ENCODE data around the gene ZFP36L1.

The ZFP36L1 gene

DNA sequence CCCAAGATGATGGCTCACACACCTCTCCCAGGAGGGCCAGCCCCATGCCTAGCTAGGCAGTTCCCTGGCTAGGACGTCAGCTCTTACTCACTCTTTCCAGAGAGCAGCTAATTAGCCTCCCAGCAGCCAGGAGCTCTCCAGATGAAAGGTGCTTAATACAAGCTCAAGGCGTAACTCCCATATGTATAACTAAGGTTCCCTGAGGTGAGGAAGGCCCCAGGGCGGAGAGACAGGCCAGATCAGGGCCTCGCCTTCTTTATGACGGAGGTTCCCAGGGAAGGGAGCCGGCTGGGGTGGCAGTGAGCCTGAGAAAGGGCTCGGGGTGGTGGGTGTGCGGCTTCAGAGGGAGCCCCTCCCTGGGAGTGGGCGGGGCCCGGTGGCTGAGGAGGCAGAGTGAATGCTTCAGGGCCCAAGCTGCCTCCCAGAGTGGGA lies 26.4 kb upstream of the ZFP36L1 start:
- no peak overlapping the region for H3K4me2 ChIP-seq (ENCODE audit: low read depth, low read length, poor library complexity, severe bottlenecking)
- TF ChIP-seq EZH2phosphoT487 (IDR thresholded peaks at IDR 0.05; ENCODE audit: borderline replicate concordance), result no peak
- TF ChIP-seq, protein P1, sequence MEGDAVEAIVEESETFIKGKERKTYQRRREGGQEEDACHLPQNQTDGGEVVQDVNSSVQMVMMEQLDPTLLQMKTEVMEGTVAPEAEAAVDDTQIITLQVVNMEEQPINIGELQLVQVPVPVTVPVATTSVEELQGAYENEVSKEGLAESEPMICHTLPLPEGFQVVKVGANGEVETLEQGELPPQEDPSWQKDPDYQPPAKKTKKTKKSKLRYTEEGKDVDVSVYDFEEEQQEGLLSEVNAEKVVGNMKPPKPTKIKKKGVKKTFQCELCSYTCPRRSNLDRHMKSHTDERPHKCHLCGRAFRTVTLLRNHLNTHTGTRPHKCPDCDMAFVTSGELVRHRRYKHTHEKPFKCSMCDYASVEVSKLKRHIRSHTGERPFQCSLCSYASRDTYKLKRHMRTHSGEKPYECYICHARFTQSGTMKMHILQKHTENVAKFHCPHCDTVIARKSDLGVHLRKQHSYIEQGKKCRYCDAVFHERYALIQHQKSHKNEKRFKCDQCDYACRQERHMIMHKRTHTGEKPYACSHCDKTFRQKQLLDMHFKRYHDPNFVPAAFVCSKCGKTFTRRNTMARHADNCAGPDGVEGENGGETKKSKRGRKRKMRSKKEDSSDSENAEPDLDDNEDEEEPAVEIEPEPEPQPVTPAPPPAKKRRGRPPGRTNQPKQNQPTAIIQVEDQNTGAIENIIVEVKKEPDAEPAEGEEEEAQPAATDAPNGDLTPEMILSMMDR (conservative IDR thresholded peaks at IDR 0.05; ENCODE audit: low read length), result no peak
- peaks cover 10% of the 10 kb centered on the region; the same call in 1 of the 2 replicates for H3K79me2 ChIP-seq (ENCODE audit: insufficient read depth, low read length)
- no peak overlapping the region for H3K4me3 ChIP-seq (ENCODE audit: low read length, poor library complexity, severe bottlenecking)
- no peak overlapping the region for H2AFZ ChIP-seq (ENCODE audit: low read length)
- no peaks in the 10 kb centered on the region for H4K20me1 ChIP-seq (ENCODE audit: insufficient read depth, low read length, poor library complexity, severe bottlenecking)
- peaks cover 5% of the 10 kb centered on the region; the same call in 1 of the 2 replicates for H3F3A ChIP-seq (ENCODE audit: low read depth)
- no peaks in the 10 kb centered on the region for H3K9me3 ChIP-seq (ENCODE audit: insufficient read depth, low read depth, low read length)
- no peaks in the 10 kb centered on the region for H3K9me2 ChIP-seq (replicated peaks; ENCODE audit: low read depth, low read length)
- H3K27me3 ChIP-seq (ENCODE audit: insufficient read depth, low read length, poor library complexity, severe bottlenecking), result no peaks in the 10 kb centered on the region
- no peak overlapping the region for H3K9ac ChIP-seq (ENCODE audit: low read depth, low read length, poor library complexity, severe bottlenecking)
- H3K36me3 ChIP-seq (ENCODE audit: insufficient read depth, low read length), result no peaks in the 10 kb centered on the region
- peaks cover 54% of the 10 kb centered on the region for H3K4me1 ChIP-seq (ENCODE audit: insufficient read depth, low read length, poor library complexity, severe bottlenecking)

DNA sequence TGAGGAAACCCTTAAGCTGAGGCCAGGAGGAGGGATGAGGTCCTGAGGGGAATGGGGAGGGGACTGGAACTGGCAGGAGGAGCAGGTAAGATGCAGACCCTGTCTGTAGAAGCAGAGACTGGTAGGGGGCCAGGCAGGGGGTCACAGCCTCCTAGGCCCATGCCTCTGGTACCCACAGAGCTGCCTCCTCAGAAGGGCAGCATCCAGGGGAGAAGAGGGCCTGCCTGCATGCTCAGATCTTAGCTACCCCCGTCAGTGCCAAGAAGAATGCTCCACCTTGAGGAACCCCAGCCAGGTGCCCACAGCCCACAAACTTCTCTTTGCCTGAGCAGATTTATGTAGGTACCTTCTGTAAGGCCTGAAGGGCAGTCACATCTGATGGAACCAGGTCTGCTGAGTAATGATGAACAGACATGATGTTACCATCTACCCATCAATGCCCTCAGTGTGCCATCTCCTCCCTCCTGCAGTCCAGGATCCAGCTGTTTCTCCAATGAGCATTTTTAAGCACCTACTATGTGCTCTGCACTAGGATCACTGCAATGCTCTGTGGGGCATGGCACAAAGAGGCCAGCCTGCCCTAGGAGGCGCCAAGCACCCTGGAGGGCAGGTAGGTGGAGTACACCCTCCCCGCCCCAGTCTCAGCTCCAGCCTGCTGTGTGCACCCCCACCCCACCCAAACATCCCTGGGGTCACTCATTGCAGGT lies 24.8 kb upstream of the ZFP36L1 start:
- no peaks in the 10 kb centered on the region for H3K9me2 ChIP-seq (replicated peaks; ENCODE audit: low read depth, low read length)
- no peak overlapping the region for H3K4me3 ChIP-seq (ENCODE audit: low read length, poor library complexity, severe bottlenecking)
- peaks cover 10% of the 10 kb centered on the region; the same call in 1 of the 2 replicates for H3K79me2 ChIP-seq (ENCODE audit: insufficient read depth, low read length)
- peaks cover 5% of the 10 kb centered on the region; the same call in 1 of the 2 replicates for H3F3A ChIP-seq (ENCODE audit: low read depth)
- H3K9ac ChIP-seq (ENCODE audit: low read depth, low read length, poor library complexity, severe bottlenecking), result no peak overlapping the region
- H4K20me1 ChIP-seq (ENCODE audit: insufficient read depth, low read length, poor library complexity, severe bottlenecking), result no peaks in the 10 kb centered on the region
- no peak for TF ChIP-seq EZH2phosphoT487 (IDR thresholded peaks at IDR 0.05; ENCODE audit: borderline replicate concordance)
- TF ChIP-seq, protein P1 (conservative IDR thresholded peaks at IDR 0.05; ENCODE audit: low read length), result no peak
- H3K27me3 ChIP-seq (ENCODE audit: insufficient read depth, low read length, poor library complexity, severe bottlenecking), result no peaks in the 10 kb centered on the region
- peaks cover 68% of the 10 kb centered on the region for H3K4me1 ChIP-seq (ENCODE audit: insufficient read depth, low read length, poor library complexity, severe bottlenecking)
- H3K9me3 ChIP-seq (ENCODE audit: insufficient read depth, low read depth, low read length), result no peaks in the 10 kb centered on the region
- H3K4me2 ChIP-seq (ENCODE audit: low read depth, low read length, poor library complexity, severe bottlenecking), result no peak overlapping the region
- no peak overlapping the region for H2AFZ ChIP-seq (ENCODE audit: low read length)
- H3K36me3 ChIP-seq (ENCODE audit: insufficient read depth, low read length), result no peaks in the 10 kb centered on the region

DNA sequence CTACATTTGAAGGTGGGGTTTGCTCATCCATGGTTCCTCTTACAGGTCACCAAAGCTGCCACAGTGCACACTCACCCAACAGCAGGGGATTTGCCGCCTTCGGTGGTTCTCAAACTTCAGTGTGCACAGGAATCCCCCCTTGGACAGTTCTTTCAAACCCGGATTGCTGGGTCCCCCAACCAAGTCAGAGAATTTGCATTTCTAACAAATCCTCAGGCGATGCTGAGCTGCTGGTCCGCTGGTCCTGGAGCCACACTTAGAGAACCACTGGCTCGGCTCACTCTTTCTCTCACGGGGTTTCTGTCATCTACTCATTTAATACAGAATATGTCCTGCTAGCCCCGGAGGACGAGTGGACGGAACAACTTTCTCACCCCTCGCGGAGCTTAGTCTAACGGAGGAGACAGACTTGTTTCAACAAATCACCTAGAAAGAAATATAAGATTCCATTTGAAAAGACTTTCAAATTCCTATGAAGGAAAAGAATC lies 24.1 kb upstream of the ZFP36L1 start:
- H3K4me1 ChIP-seq (ENCODE audit: insufficient read depth, low read length, poor library complexity, severe bottlenecking), result peaks cover 68% of the 10 kb centered on the region
- no peak overlapping the region for H2AFZ ChIP-seq (ENCODE audit: low read length)
- H3K36me3 ChIP-seq (ENCODE audit: insufficient read depth, low read length), result no peaks in the 10 kb centered on the region
- H3F3A ChIP-seq (ENCODE audit: low read depth), result peaks cover 5% of the 10 kb centered on the region; the same call in 1 of the 2 replicates
- H3K9me3 ChIP-seq (ENCODE audit: insufficient read depth, low read depth, low read length), result no peaks in the 10 kb centered on the region
- no peaks in the 10 kb centered on the region for H4K20me1 ChIP-seq (ENCODE audit: insufficient read depth, low read length, poor library complexity, severe bottlenecking)
- no peak overlapping the region for H3K4me3 ChIP-seq (ENCODE audit: low read length, poor library complexity, severe bottlenecking)
- no peak overlapping the region for H3K9ac ChIP-seq (ENCODE audit: low read depth, low read length, poor library complexity, severe bottlenecking)
- no peak overlapping the region for H3K4me2 ChIP-seq (ENCODE audit: low read depth, low read length, poor library complexity, severe bottlenecking)
- TF ChIP-seq, protein P1 (conservative IDR thresholded peaks at IDR 0.05; ENCODE audit: low read length), result no peak
- TF ChIP-seq EZH2phosphoT487 (IDR thresholded peaks at IDR 0.05; ENCODE audit: borderline replicate concordance), result no peak
- H3K27me3 ChIP-seq (ENCODE audit: insufficient read depth, low read length, poor library complexity, severe bottlenecking), result no peaks in the 10 kb centered on the region
- H3K79me2 ChIP-seq (ENCODE audit: insufficient read depth, low read length), result peaks cover 10% of the 10 kb centered on the region; the same call in 1 of the 2 replicates
- H3K9me2 ChIP-seq (replicated peaks; ENCODE audit: low read depth, low read length), result no peaks in the 10 kb centered on the region

Measured in Loucy (cell line).